Measurements from ENCODE around the gene MED16.

DNA sequence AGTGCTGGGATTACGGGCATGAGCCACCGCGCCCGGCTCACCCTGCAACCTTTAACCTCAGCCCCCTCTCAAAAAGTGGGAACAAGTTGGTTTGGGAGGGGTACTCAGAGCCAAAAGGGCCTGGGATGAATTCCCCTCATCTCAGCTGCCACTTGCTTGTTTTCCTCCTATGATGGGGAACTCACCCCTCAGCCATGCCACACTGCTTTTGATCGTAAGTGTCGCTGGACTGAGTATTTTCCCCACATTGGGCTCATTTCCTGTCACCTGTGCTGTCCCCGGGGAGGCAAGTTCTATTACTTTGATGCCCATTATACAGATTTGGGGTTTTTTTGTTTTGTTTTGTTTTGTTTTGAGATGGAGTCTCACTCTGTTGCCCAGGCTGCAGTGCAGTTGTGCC is 13.5 kb upstream of the MED16 start:
- TF ChIP-seq, protein P1, sequence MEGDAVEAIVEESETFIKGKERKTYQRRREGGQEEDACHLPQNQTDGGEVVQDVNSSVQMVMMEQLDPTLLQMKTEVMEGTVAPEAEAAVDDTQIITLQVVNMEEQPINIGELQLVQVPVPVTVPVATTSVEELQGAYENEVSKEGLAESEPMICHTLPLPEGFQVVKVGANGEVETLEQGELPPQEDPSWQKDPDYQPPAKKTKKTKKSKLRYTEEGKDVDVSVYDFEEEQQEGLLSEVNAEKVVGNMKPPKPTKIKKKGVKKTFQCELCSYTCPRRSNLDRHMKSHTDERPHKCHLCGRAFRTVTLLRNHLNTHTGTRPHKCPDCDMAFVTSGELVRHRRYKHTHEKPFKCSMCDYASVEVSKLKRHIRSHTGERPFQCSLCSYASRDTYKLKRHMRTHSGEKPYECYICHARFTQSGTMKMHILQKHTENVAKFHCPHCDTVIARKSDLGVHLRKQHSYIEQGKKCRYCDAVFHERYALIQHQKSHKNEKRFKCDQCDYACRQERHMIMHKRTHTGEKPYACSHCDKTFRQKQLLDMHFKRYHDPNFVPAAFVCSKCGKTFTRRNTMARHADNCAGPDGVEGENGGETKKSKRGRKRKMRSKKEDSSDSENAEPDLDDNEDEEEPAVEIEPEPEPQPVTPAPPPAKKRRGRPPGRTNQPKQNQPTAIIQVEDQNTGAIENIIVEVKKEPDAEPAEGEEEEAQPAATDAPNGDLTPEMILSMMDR (IDR thresholded peaks at IDR 0.05): no peak
- TF ChIP-seq ZFX (IDR thresholded peaks at IDR 0.05; ENCODE audit: borderline replicate concordance): no peak
